DOHH2 (cell line): ENCODE results near the gene MINAR1.

Experiments
- CTCF ChIP-seq: fragments of 200-600 bp; sonication (generic); IDR thresholded peaks from one replicate; pipeline ENCODE4 v1.5.1; 2014; ENCODE audit warnings: antibody characterized with exemption, mild to moderate bottlenecking, low read depth, low read length; ENCODE audit not compliant: poor library complexity, severe bottlenecking
- EZH2phosphoT487 ChIP-seq: fragments of 200-600 bp; sonication (generic); IDR thresholded peaks from 2 replicates; pipeline ENCODE4 v1.6.1; 2017; ENCODE audit warnings: borderline replicate concordance, mild to moderate bottlenecking, antibody characterized with exemption, low read length, moderate library complexity, mixed read lengths

- TF ChIP-seq CTCF (no peak), EZH2phosphoT487 (no peak)
Measured at GRCh38 chr15:79436037-79436780, 4.1 kb downstream of the MINAR1 start.
